GM10847 (cell line): ENCODE measurements around the gene TEKT5.

Experiments used
- POLR2A ChIP-seq: IDR thresholded peaks from 2 replicates; pipeline ENCODE4 v1.6.1; 2011; ENCODE audit not compliant: insufficient read length; ENCODE audit errors: extremely low read depth

The TEKT5 gene

DNA sequence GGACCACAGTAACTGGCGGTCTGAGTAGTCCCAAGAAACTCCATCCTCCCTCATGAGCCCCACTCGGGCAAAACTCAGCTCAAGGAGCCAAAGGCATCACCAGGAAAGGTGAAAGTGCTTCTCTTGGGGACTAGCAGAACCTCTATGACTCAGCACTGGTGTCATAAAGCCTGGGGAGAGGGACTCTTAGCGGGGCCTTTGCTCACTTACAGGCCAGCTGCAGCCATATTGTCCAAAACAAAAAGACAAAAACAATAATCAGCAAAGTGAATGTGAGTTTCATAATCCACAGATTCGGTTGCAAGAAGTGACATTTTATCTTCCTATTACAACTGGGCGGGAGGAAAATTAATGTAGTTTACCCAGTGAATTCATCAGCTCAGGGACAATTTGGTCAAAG lies at the start of gene TEKT5:
TEKT5 (minus strand) TSS at position 101 of the 400 bp plus-strand sequence; CDS start at position 44, 57 bp downstream.
- no peak for TF ChIP-seq POLR2A

DNA sequence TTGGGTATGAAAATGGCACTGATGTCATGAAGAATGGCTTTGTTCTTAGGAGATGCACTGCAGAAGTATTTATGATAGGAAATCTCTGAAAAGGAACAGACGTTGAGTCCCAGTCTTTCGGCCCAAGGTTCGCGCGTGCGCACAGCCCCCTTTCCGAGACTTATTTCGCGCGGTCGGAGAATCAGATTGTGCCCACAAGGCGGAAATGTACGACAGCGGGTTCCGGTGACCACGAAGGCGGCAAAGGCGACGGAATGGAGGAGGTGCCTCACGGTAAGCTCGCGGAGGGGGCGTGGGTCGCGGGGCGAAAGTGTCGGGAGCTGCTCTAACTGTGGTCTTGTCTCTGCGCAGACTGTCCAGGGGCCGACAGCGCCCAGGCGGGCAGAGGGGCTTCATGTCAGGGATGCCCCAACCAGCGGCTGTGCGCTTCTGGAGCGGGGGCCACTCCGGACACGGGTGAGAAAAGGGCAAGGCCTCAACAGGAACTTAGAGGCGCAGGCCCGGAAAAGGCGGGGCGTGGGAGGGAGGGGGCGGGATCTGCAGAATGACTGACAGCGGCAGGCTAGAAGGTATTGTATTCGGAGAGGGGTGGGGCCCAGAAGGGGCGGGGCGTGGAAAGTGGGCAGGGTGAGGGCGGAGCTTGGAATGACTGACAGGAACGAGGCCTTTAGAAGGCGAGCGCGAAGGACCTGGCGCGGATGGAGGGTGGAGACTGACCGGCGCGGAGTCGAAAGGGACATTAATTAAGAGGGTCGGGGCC lies 49.1 kb upstream of the TEKT5 start, which contains the start of gene NUBP1:
NUBP1 (plus strand) TSS at position 233 of the 760 bp plus-strand sequence; CDS start at position 255, 22 bp downstream.
- peak; percentile 71 for TF ChIP-seq POLR2A

DNA sequence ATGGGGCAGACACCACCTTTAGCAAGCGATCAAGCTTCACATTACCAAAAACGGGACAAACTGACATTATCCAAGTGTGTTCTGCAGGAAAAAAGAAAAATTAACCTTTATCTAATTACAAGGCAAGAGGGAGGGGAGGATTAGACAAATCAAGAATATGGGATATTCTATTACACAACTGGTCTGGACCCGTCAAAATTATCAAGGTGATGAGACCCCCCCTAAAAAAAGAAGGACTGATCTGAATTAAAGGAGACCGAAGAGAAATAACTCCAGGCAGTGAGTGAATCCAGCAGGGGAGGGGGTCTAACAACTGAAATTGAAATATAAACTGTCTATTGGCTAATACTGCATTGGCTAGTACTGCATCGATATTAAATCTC lies 48.5 kb upstream of the TEKT5 start:
- no peak for TF ChIP-seq POLR2A

DNA sequence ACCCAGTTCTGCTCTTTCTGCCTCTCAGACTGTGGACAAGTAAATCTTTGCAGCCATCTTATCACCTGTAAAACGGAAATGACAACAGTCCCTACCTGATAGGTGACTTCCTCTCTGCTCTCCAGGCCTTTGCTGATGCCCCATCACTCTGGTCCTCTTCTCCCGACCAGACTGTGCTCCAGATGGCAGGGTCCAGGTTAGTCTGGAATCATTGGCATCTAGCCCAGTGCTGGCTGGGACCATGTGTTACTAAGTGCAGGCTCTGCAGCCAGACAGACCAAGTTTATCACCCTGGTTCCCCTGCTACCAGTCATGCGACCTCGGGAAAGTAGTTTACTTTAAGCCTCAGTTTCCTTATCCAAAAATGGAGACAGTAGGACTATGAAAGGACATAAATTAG lies 47.1 kb upstream of the TEKT5 start:
- no peak for TF ChIP-seq POLR2A

DNA sequence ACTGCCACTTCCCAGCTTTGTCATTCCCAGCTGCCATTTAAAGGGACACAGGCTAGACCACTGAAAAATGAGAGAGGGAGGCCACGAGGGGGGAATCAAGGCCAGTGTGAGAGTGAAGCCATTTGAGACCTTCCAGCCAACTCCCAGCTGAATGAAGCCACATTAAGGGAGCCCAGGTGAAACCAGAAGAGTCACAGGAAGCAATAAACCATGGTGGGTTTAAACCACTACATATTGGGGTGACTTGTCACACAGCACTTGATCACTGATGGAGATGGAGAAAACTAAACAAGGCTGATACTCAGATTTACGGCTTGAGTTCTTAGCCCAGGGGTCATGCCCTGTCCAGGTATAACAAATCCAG lies 46.1 kb upstream of the TEKT5 start:
- TF ChIP-seq POLR2A: no peak

DNA sequence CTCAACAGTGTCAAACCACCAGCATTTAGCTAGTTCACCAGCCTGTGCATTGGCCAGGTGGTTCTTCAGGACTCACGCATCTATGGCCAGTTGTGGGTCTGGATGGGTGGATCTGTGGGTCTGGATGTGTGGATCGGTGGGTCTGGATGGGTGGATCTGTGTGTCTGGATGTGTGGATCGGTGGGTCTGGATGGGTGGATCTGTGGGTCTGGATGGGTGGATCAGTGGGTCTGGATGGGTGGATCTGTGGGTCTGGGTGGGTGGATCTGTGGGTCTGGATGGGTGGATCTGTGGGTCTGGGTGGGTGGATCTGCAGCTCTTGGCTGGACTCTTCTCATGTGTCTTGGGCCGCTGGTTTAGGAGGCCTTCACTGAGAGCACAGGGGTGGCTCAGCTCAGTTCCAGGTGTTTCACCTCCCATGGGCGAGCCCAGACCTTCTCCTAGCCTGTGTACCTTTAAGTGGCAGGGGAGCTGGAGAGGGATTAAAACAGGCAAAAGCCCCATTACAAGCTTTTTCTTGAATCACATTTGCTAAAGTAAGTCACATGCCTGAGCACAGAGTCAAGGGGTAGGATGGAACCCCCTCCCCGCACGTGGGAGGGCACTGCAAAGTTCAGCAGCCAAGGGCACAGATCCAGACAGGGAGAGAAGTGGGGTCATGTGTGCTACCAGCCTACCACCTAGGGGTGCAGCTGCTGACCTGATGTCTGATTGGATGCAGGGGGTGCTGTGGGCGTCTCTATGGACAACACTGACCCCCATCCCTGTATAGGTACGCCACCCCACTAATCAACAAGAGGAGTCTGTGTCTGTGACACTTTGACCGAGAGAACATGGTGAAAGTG lies 45.5 kb upstream of the TEKT5 start:
- no peak for TF ChIP-seq POLR2A

DNA sequence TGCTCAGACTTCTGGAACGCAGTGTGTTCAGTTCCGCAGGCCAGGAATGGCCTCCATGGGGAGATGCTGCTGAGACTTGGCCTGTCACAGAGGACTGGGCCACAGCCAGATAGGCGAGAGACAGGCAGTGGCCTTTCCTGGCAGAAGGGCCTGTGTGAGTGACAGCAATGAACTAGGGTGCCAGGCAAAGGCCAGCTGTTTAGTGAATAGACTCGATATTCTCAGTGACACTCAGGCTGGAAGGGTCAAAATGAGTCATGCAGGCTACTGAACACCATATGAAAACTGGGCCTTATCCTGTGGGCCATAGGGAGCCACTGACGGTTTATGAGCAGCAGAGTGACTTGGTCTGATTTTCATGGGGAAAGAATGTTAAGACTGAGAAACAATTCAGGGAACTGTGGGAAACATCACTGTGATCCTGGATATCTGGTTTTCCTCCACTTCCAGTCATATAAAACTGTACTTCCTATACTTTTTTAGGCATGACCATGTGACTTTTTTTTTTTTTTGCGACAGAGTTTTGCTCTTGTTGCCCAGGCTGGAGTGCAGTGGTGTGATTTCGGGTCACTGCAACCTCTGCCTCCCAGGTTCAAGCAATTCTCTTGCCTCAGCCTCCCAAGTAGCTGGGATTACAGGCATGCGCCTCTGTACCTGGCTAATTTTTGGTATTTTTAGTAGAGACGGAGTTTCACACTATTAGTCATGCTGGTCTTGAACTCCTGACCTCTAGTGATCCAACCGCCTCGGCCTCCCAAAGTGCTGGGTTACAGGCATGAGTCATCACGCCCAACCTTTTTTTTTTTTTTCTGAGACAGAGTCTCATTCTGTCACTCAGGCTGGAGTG lies 43.7 kb upstream of the TEKT5 start:
- no peak for TF ChIP-seq POLR2A

DNA sequence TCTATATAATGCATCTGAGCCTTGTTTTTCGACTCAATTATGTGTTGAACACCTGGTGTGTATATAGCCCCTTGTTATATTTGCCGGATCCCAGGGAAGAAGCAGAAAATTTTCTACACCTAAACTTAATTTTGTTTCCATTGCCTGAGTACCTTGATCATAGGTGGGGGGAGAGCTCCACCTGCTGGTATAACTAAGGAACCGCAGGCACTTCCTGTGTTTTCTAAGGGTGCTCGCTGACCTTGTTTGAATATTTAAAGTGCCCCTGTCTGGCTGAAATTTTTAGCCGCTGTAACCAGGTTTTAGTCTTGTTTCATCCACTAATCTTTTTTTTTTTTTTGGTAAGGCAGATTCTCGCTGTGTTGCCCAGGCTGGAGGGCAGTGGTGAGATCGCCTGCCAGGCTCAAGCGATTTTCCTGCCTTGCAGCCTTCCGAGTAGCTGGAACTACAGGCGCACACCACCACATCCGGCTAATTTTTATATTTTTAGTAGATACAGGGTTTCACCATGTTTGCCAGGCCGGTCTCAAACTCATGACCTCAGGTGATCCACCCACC lies 42.4 kb upstream of the TEKT5 start:
- no peak for TF ChIP-seq POLR2A

DNA sequence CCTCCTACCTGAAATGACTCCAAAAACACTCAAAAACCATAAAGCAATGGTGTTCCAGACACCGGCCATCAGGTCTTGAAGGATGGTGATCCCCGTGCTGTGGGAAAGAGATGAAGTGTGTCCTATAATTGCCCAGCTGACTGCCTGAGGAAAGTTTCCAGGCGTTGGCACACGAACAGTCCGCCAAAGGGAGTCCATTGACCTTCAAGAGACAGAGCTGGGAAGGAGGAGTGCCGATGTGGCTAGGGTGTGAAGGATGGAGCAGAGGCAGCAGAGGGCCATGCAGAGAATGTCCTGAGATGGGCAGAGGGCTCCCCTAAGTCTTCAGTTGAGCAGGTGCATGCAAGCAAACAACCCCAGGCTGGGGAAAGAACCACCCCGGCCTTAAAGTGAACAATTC lies 37.1 kb upstream of the TEKT5 start:
- TF ChIP-seq POLR2A: no peak

DNA sequence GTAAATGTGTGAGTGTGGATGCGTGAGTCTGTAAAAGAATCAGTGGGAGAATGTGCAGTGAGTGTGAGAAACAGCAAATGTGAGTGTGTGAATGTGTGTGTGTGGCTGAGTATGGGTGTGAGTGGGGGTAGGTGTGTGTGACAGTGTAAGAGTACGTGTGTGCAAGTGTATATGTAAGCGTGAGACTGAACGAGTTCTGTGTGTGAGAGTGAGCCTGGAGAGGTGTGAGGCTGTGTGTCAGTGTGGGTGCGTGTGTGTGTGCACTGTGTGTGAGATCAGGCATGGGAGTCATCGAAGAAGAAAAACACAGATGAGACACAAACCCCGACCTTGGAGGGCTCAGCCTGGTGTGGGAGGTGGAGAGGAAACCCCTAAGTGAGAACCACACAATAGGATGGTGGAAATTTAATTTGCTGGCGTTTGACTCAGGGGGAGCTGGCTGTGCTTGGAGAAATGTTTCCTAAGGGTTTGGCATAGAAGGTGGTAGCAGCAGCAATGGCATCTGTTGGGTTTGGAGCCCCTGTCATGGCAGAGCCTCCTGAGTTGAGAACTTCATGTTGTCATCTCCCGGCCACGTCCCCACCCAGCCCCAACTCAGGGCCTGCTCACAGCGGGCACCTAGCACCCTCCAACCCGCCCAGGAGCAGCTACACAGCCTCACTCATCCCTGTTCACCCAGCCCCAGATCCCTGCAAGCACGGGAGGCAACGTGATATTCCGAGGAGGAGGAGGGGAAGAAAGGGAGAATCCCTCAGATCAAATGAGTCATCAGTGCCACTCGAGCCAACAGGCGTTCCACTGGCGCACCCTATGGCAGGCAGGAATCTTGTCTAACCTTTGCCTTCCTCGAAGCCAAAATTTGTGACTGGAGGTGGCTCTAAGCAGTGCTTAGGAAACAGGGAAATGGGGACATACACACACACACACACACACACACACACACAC lies 34.6 kb upstream of the TEKT5 start:
- TF ChIP-seq POLR2A: no peak

DNA sequence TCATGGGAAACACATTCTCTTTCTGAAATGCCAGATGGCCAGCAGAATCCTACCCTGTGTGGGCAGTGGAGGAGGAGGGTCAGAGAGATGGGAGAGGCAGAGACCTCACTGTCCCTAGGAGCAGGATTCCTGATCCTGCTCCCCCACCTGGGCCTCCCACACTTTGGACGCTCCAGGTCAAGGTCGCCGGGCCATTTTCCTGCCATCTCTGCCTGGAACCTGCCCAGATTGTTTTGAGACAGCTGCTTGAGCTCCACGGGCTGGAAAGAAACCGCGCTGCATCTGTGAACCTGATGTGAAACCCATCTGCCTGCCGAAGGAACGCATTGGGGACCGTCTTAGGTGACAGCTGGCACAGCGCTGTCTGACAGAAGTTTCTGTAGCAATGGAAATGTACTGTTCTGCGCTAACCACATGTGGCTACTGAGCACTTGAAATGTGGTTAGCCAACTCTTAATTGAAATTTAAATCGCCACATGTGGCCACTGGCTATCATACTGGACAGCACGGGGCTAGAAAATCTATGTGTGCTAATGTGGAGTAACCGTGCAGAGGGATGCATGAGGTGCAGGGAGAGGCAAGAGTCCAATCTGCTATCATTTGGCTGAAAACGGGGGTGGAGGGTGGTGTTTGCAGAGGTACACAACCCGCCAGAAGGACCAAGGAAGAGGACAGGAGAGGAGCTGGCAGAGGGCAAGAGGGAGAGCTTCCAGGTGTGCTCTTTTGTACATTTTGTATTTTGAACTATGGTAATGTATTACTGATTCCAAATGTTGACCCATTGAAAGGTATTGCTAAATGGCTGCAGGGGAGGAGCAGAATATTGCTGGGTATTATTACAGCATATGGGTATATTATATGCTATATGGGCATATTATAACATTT lies 33.5 kb upstream of the TEKT5 start:
- TF ChIP-seq POLR2A: no peak

DNA sequence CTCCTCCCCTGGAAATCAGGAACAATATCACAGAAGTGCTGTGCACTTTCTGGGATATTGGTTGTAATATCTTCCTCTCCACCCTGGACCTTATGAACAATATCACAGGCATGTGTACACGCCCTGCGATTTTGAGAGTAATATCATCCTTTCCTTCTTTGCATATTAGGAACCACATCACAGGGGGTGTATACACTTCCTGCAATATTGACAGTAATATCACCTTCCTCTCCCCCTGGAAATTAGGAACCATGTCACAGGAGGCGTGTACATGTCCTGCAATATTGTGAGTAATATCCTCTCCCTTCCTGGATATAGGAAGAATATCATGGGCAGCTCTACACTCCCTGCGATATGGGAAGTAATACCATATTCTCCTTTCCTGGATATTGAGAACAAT lies 14.2 kb upstream of the TEKT5 start:
- no peak for TF ChIP-seq POLR2A

DNA sequence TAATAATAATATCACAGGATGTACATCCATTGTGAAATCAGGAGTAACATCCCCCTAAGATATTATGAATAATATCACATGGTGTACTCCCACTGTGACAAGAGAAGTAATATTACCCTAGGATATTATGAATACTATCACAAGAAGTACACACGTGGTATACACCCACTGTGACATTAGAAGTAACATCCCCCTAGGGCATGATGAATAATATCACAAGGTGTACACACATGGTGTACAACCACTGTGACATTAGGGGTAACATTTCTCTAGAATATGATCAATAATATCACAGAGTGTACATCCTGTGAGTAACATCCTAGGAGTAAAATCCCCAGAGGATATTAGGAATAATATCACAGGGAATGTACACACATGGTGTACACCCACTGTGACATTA lies 5.0 kb upstream of the TEKT5 start:
- TF ChIP-seq POLR2A: no peak
